Measurements from ENCODE around the gene FN1. TPM values are rescaled to one million over a fixed set of nuclear protein-coding genes. Genes with fewer than 3 reads are reported as not detected.

The FN1 gene
- total RNA-seq, 4 donors from 2014 or later: 272 to 709 (median 375) TPM

DNA sequence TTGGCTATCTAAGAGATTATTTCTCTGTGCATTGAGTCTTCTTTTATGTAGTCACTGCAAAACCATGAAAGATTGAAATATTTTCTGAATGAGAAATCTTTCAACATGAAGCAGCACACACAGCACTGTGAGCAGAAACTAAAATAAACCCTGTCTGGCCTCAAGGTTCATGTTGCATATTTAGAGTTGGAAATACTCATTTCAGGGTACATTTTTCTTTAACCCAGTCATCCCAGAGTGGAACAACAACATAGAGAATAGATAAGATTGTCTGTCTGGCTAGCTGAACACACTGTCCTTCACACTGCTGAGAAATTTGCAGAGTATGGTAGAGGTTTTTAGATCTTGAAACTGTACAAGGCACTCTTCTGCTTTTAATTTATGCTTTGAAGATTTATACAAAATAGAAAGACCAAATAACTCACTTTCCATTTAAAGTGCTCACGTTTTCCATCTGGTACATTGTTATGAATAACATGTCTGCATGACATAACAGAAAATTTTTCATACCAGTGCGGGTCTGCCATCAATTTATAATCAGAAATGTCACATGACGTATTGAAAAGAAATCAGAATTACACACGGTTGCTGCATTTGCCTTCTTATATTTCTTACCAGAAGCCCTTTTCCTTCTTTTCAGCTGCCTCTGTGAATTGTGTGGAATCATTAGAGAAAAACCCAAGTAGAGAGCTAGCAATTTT lies 25.0 kb upstream of the FN1 start:
- Histone ChIP-seq H3K27ac (no peak overlapping the region), H3K4me3 (no peak overlapping the region), H3K9me3 (no peaks in the 10 kb centered on the region), H3K36me3 (no peaks in the 10 kb centered on the region), H3K4me1 (no peaks in the 10 kb centered on the region), H3K27me3 (no peaks in the 10 kb centered on the region)
- DNase-seq (ENCODE audit: low spot score in 2 of 2): no peak
- 51 to 56% methylated on average over 4 of the region's 4 CpGs for WGBS, 2 donors
- TF ChIP-seq CTCF (IDR thresholded peaks at IDR 0.05) (no peak), EP300 (IDR thresholded peaks at IDR 0.05) (no peak), POLR2A (IDR thresholded peaks at IDR 0.05) (no peak)

- Histone ChIP-seq H3K4me1 (no peaks in the 10 kb centered on the region), H3K36me3 (no peaks in the 10 kb centered on the region), H3K27me3 (no peaks in the 10 kb centered on the region), H3K4me3 (no peak overlapping the region), H3K9me3 (no peaks in the 10 kb centered on the region), H3K27ac (no peak overlapping the region)
- no peak for DNase-seq (ENCODE audit: low spot score in 2 of 2)
- 55 to 59% methylated on average over 3 of the region's 3 CpGs for WGBS, 2 donors
- no peak for TF ChIP-seq EP300 (IDR thresholded peaks at IDR 0.05)
- TF ChIP-seq CTCF (IDR thresholded peaks at IDR 0.05): no peak
These were observed 20.1 kb upstream of the FN1 start for GRCh38 chr2:215455958-215456357.

DNA sequence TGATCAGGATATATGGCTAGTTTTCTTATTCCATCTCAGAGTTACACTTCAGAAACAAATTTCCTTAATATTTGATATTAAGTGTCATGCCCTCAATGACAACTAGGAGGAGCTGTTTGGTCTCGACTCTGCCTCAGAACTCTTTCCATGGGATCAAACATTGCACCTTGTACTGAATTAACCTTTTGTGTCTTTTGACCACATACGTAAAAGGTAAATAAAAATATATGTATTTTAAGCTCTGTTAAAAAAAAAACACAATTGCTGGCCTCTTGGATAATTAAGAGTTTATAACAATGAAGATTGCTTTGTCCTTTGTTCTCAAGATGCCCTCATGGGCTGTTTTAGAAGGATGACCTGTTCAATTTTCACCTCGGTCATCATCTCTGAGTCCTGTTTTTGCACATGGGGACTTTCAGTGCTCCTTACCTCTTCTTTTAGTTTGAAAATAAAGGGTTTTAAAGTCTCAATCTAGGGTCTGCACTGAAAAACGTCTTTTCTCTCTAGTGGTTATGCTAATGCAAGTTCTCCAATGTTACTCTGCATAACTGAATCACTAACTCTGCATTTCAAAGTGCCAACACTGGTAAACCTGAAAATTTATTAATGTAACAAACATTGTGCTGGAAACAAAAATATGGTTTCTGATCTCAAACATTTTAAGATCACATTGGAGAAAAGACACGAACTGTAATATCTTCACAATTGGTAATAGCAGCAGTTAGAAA lies 18.8 kb upstream of the FN1 start:
- no peaks in the 10 kb centered on the region for H3K9me3 ChIP-seq
- WGBS, 2 donors: 51 to 54% methylated on average over 5 of the region's 5 CpGs
- DNase-seq (ENCODE audit: low spot score in 2 of 2): peak in 1 of 2 donors; percentile 36
- TF ChIP-seq EP300 (IDR thresholded peaks at IDR 0.05): no peak
- no peak for TF ChIP-seq POLR2A (IDR thresholded peaks at IDR 0.05)
- peak; percentile 66 to 72 (median 69) for TF ChIP-seq CTCF (IDR thresholded peaks at IDR 0.05)
- no peaks in the 10 kb centered on the region for H3K4me1 ChIP-seq
- H3K27ac ChIP-seq: no peak overlapping the region
- no peak overlapping the region for H3K4me3 ChIP-seq
- H3K27me3 ChIP-seq: no peaks in the 10 kb centered on the region
- no peaks in the 10 kb centered on the region for H3K36me3 ChIP-seq

GRCh38 chr2:215452725-215453124 lies 16.9 kb upstream of the FN1 start:
- H3K36me3 ChIP-seq: no peaks in the 10 kb centered on the region
- whole genome bisulfite sequencing, 2 donors: 87 to 88% methylated on average over 5 of the region's 5 CpGs

More at GRCh38 chr2:215452725-215453124, 16.9 kb upstream of the FN1 start:
- no peaks in the 10 kb centered on the region for H3K27me3 ChIP-seq
- peak overlapping the region in 1 of 4 donors; percentile 18 for H3K27ac ChIP-seq
- no peaks in the 10 kb centered on the region for H3K4me1 ChIP-seq
- no peaks in the 10 kb centered on the region for H3K9me3 ChIP-seq
- no peak overlapping the region for H3K4me3 ChIP-seq
- TF ChIP-seq POLR2A (IDR thresholded peaks at IDR 0.05) (no peak), EP300 (IDR thresholded peaks at IDR 0.05) (no peak), CTCF (IDR thresholded peaks at IDR 0.05) (no peak)
- DNase-seq (ENCODE audit: low spot score in 2 of 2): no peak
